Thyroid gland (tissue), 4 donors: ENCODE results near the gene DNAJC3. TPM values are rescaled to one million over a fixed set of nuclear protein-coding genes. Genes with fewer than 3 reads are reported as not detected.

Experiments used
- DNase-seq, 2 donors: peaks; one replicate each; pipeline ENCODE4 v3.0.0-alpha.2; 2019
- H3K27ac ChIP-seq, 3 donors: fragments of 200-600 bp; sonication (generic); 1 replicate in 2 of 3; 2 replicates in 1 of 3; pipeline ENCODE4 v1.5.1; 2016 to 2019; ENCODE audit warnings: mild to moderate bottlenecking in 1 of 3, moderate library complexity in 1 of 3
- H3K27me3 ChIP-seq: fragments of 200-600 bp; sonication (generic); one replicate; pipeline ENCODE4 v1.5.1; 2019
- H3K36me3 ChIP-seq, 2 donors: fragments of 200-600 bp; sonication (generic); one replicate each; pipeline ENCODE4 v1.5.1; 2016 to 2019
- H3K4me1 ChIP-seq, 2 donors: fragments of 200-600 bp; sonication (generic); one replicate each; pipeline ENCODE4 v1.5.1; 2017 to 2019
- H3K4me3 ChIP-seq, 3 donors: fragments of 200-600 bp; sonication (generic); replicated peaks in 1 of 3; 1 replicate in 2 of 3; 2 replicates in 1 of 3; pipeline ENCODE4 v1.5.1; 2016; ENCODE audit warnings: mild to moderate bottlenecking in 1 of 3
- H3K9me3 ChIP-seq: fragments of 200-600 bp; sonication (generic); one replicate; pipeline ENCODE4 v1.5.1; 2017
- POLR2A ChIP-seq, 2 donors: fragments of 450-650 bp; IDR thresholded peaks; one replicate each; pipeline ENCODE4 v1.6.1; 2017; ENCODE audit warnings: antibody characterized with exemption in 2 of 2, mild to moderate bottlenecking in 2 of 2, moderate library complexity in 1 of 2
- WGBS, 2 donors: methylation state at CpG; one replicate each; pipeline ENCODE4 v1.1.5; 2017; 5-methylcytosine and 5-hydroxymethylcytosine counted together
- intact Hi-C: fragments of 100-400 bp; cut with DNase I; formaldehyde crosslinking; loops from one replicate; pipeline ENCODE4 v1.15.1; 2023
- total RNA-seq, 4 donors: library from RNA; depleted of rRNA; stranded (reverse); fragments of >200 nt; gene quantifications; one replicate each; pipeline ENCODE4 v1.2.3, GENCODE V29; 2016
- TF ChIP-seq, protein P1 (sequence below), 6 experiments: fragments of 200-600 bp in 3 of 6; fragments of 450-650 bp in 3 of 6; sonication (generic) in 3 of 6; IDR thresholded peaks; one replicate each; pipeline ENCODE4 v1.5.1; 2016 to 2019; ENCODE audit warnings: antibody characterized with exemption in 6 of 6, mild to moderate bottlenecking in 2 of 6, inconsistent platforms in 1 of 6, moderate library complexity in 1 of 6

DNAJC3 gene
- total RNA-seq, 4 donors from 2014 or later = 92.2 to 164 (median 125) TPM

DNA sequence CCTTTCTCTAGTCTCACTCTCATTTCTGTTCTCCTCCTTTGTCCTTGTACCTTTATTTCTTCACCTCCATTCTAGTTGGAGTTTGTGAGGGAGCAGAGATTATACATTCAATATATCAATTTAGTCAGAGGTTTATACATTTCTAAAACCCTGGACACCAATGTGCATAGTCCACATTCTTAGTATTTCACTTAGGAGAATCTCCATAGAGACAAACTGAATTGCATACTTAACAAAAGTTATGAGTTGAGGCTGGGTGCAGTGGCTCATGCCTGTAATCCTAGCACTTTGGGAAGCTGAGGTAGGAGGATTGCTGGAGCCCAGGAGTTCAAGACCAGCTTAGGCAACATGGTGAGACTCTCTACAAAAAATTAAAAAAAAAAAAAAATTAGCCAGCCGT, 45.3 kb downstream of the DNAJC3 start:
- DNase-seq = no peak
- Histone ChIP-seq H3K4me1 (no peaks in the 10 kb centered on the region), H3K4me3 (no peak overlapping the region), H3K9me3 (no peaks in the 10 kb centered on the region), H3K27me3 (no peaks in the 10 kb centered on the region), H3K36me3 (no peaks in the 10 kb centered on the region), H3K27ac (no peak overlapping the region)
- no peak for TF ChIP-seq POLR2A (IDR thresholded peaks at IDR 0.05)
- TF ChIP-seq, protein P1, sequence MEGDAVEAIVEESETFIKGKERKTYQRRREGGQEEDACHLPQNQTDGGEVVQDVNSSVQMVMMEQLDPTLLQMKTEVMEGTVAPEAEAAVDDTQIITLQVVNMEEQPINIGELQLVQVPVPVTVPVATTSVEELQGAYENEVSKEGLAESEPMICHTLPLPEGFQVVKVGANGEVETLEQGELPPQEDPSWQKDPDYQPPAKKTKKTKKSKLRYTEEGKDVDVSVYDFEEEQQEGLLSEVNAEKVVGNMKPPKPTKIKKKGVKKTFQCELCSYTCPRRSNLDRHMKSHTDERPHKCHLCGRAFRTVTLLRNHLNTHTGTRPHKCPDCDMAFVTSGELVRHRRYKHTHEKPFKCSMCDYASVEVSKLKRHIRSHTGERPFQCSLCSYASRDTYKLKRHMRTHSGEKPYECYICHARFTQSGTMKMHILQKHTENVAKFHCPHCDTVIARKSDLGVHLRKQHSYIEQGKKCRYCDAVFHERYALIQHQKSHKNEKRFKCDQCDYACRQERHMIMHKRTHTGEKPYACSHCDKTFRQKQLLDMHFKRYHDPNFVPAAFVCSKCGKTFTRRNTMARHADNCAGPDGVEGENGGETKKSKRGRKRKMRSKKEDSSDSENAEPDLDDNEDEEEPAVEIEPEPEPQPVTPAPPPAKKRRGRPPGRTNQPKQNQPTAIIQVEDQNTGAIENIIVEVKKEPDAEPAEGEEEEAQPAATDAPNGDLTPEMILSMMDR (IDR thresholded peaks at IDR 0.05) = no peak
- WGBS, 2 donors = 79 to 91% methylated on average over 1 of the region's 1 CpG
- intact Hi-C loops = no loop called here

DNA sequence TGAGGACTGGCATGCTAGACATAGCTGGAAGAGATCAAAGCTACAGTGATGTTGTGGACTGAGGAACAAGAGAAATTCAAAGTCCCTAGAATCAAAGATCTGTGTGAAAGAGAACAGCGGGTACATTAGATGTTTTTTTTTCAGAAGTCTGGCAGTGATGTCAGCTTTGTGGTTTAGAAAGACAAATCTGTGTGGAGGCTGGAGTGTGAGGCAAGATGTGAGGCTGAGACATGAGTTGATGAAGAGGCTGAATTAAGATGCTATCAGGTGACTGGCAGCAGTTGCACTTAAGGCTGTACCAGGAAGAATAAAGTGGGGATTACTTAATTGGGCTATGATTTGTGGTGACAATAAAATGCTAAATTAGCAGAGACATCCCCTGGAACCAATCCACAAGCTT, 46.5 kb downstream of the DNAJC3 start:
- Histone ChIP-seq H3K27me3 (no peaks in the 10 kb centered on the region), H3K9me3 (no peaks in the 10 kb centered on the region), H3K4me1 (no peaks in the 10 kb centered on the region), H3K36me3 (no peaks in the 10 kb centered on the region), H3K4me3 (no peak overlapping the region), H3K27ac (no peak overlapping the region)
- WGBS, 2 donors = 91 to 96% methylated on average over 1 of the region's 1 CpG
- DNase-seq = no peak
- intact Hi-C loops = no loop called here
- TF ChIP-seq POLR2A (IDR thresholded peaks at IDR 0.05) = no peak
- TF ChIP-seq, protein P1 (IDR thresholded peaks at IDR 0.05) = no peak

DNA sequence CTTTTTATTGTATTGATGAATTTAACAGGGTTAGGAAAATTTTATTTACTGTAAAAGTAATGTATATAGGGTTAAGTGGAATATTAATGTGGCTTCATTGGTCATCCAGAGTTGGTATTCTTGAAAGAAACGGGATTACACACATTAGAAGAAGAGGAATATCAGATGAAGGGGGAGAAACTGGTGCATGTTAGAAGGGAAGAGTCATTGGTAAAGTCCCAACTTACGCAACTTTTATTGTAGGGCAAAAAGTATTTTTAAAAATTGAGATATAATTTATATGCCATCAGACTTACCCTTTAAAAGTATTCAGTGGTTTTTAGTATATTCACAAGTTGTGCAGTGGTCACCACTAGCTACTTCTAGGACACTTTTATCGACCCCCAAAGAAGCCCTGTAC, 47.3 kb downstream of the DNAJC3 start:
- WGBS, 2 donors = 97 to 98% methylated on average over 3 of the region's 3 CpGs
- Histone ChIP-seq H3K4me1 (no peaks in the 10 kb centered on the region), H3K36me3 (no peaks in the 10 kb centered on the region), H3K27ac (no peak overlapping the region), H3K4me3 (no peak overlapping the region), H3K9me3 (no peaks in the 10 kb centered on the region), H3K27me3 (no peaks in the 10 kb centered on the region)
- no peak for TF ChIP-seq POLR2A (IDR thresholded peaks at IDR 0.05)
- TF ChIP-seq, protein P1 (IDR thresholded peaks at IDR 0.05) = no peak
- DNase-seq = no peak
- intact Hi-C loops = no loop called here

- H3K36me3 ChIP-seq = no peaks in the 10 kb centered on the region
- no peaks in the 10 kb centered on the region for H3K4me1 ChIP-seq
- no peaks in the 10 kb centered on the region for H3K9me3 ChIP-seq
- DNase-seq = no peak
- H3K27ac ChIP-seq = no peak overlapping the region
- H3K27me3 ChIP-seq = no peaks in the 10 kb centered on the region
- intact Hi-C loops = no loop called here
- TF ChIP-seq, protein P1 (IDR thresholded peaks at IDR 0.05) = no peak
- TF ChIP-seq POLR2A (IDR thresholded peaks at IDR 0.05) = no peak
- H3K4me3 ChIP-seq = no peak overlapping the region
- WGBS, 2 donors = 88 to 92% methylated on average over 3 of the region's 3 CpGs
Observed at GRCh38 chr13:95726876-95727275, 49.9 kb downstream of the DNAJC3 start.

GRCh38 chr13:95728957-95729356, 52.0 kb downstream of the DNAJC3 start:
- H3K9me3 ChIP-seq = no peaks in the 10 kb centered on the region
- H3K36me3 ChIP-seq = no peaks in the 10 kb centered on the region
- H3K27me3 ChIP-seq = no peaks in the 10 kb centered on the region
- 100% methylated on average over 1 to 2 of the region's 2 CpGs for WGBS, 2 donors
- H3K27ac ChIP-seq = no peak overlapping the region
- H3K4me3 ChIP-seq = no peak overlapping the region
- intact Hi-C loops = no loop called here
- TF ChIP-seq POLR2A (IDR thresholded peaks at IDR 0.05) = no peak
- TF ChIP-seq, protein P1 (IDR thresholded peaks at IDR 0.05) = no peak
- no peak for DNase-seq
- H3K4me1 ChIP-seq = no peaks in the 10 kb centered on the region
